GM18526 (cell line): ENCODE measurements around the gene SLC6A1.

Experiments used
- POLR2A ChIP-seq: IDR thresholded peaks from 3 replicates; pipeline ENCODE4 v1.6.1; 2011; ENCODE audit not compliant: insufficient read length; ENCODE audit errors: extremely low read depth

Gene SLC6A1

GRCh38 chr3:11019116-11019819, 26.7 kb downstream of the SLC6A1 start:
- no peak for TF ChIP-seq POLR2A

- no peak for TF ChIP-seq POLR2A
Observed at GRCh38 chr3:11020764-11021163, 28.2 kb downstream of the SLC6A1 start.

- TF ChIP-seq POLR2A = no peak
Observed at GRCh38 chr3:11021611-11022011, 29.1 kb downstream of the SLC6A1 start.

- TF ChIP-seq POLR2A = no peak
Observed at GRCh38 chr3:11022115-11022514, 29.6 kb downstream of the SLC6A1 start.

- TF ChIP-seq POLR2A = no peak
Observed at GRCh38 chr3:11024181-11024580, 31.6 kb downstream of the SLC6A1 start.

GRCh38 chr3:11029948-11030347, 37.4 kb downstream of the SLC6A1 start:
- no peak for TF ChIP-seq POLR2A

- no peak for TF ChIP-seq POLR2A
Observed at GRCh38 chr3:11033871-11034270, 41.3 kb downstream of the SLC6A1 start.

GRCh38 chr3:11034309-11034985, 41.9 kb downstream of the SLC6A1 start:
- no peak for TF ChIP-seq POLR2A

- no peak for TF ChIP-seq POLR2A
Observed at GRCh38 chr3:11035757-11036505, 43.4 kb downstream of the SLC6A1 start.

GRCh38 chr3:11037241-11037873, 44.8 kb downstream of the SLC6A1 start:
- no peak for TF ChIP-seq POLR2A

- no peak for TF ChIP-seq POLR2A
Observed at GRCh38 chr3:11037976-11038375, 45.4 kb downstream of the SLC6A1 start.

- no peak for TF ChIP-seq POLR2A
Observed at GRCh38 chr3:11045536-11045935, 53.0 kb downstream of the SLC6A1 start.

GRCh38 chr3:11047500-11047899, 55.0 kb downstream of the SLC6A1 start:
- TF ChIP-seq POLR2A = no peak

- no peak for TF ChIP-seq POLR2A
Observed at GRCh38 chr3:11050666-11051323, 58.2 kb downstream of the SLC6A1 start.

GRCh38 chr3:11053926-11054503, 61.5 kb downstream of the SLC6A1 start:
- TF ChIP-seq POLR2A = no peak

- no peak for TF ChIP-seq POLR2A
Observed at GRCh38 chr3:11054739-11055438, 62.3 kb downstream of the SLC6A1 start.
